GM19324 (cell line): ENCODE measurements around the gene ACVR1B.
"Not testable (repeated sequence)": the region's sequence is repeated elsewhere in the genome, so short reads cannot be mapped to it uniquely, and the experiment has no call there.

Experiments used
- ATAC-seq: cut with Tn5 transposase; IDR thresholded peaks from one replicate; pipeline ENCODE4 v1.9.1; 2021; ENCODE audit warnings: mild to moderate bottlenecking, moderate library complexity; ENCODE audit not compliant: unreplicated experiment, low FRiP score

The ACVR1B gene

DNA sequence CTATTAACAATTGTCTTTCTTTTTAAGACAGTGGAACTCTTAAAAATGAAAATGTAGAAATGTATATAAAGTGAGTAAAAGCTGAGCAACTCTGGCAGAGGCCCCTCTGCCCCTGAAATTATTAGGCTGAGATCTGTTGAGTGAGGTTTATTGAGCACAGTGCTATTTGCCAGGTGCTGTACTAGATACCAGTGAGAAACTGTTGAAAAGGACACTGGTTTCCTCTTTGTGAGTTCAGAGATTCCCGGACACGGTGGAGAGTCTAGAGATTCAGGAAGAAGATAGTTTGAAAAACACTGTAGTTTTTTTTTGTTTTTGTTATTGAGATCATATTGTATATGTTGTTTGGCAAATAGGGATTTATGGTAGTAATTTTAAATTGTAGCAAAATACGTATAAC is 11.2 kb downstream of the ACVR1B start:
- ATAC-seq, result no peak

DNA sequence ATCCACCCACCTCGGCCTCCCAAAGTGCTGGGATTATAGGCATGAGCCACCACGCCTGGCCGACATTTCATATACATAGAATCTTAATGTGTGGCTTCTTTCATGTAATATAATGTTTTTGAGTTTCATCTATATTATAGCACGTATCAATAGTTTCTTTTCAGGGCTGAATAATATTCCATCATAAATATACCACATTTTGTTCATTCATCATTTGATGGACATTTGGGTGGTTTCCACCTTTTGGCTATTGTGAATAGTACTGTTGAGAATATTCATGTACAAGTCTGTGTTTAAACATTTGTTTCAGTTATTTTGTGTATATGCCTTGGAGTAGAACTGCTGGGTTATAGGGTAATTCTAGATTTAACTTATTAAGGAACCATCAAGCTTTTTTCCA is 12.0 kb downstream of the ACVR1B start:
- no peak for ATAC-seq

- no peak for ATAC-seq
These were observed 18.1 kb downstream of the ACVR1B start for GRCh38 chr12:51969643-51970042.

GRCh38 chr12:51970904-51971646 is 19.6 kb downstream of the ACVR1B start:
- ATAC-seq, result peak; percentile 85

DNA sequence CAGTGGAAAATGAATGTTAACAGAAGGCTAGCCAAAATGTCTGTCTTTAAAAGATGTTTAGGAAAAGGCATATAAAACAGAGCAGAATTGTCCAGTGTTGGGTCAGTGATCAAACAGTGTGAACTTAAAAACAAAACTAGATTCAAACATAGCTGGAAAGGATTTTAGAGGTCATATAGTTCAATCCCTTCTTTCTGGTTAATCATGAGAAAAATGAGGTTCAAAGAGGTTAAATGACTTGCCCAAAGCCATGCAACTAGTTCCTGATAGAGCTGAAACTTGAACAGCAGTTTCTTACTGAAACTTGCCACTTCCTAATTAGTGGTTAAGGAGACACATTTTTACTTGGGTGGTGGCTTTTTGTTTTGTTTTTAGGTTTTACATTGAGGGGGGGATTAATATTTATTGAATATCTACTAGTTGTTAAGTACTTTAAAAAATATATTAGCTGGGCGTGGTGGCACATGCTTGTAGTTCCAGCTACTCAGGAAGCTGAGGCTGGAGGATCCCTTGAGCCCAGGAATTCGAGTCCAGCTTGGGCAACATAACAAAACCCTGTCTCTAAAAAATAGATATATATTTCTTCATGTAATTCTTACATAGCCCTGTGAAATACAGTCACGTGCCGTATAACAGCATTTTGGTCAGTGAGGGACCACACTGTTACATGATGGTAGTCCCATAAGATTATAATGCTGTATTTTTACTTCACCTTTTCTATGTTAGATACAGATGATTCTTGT is 20.4 kb downstream of the ACVR1B start:
- peak; percentile 42 for ATAC-seq

- ATAC-seq, result no peak
These were observed 20.9 kb downstream of the ACVR1B start for GRCh38 chr12:51972422-51972812.

DNA sequence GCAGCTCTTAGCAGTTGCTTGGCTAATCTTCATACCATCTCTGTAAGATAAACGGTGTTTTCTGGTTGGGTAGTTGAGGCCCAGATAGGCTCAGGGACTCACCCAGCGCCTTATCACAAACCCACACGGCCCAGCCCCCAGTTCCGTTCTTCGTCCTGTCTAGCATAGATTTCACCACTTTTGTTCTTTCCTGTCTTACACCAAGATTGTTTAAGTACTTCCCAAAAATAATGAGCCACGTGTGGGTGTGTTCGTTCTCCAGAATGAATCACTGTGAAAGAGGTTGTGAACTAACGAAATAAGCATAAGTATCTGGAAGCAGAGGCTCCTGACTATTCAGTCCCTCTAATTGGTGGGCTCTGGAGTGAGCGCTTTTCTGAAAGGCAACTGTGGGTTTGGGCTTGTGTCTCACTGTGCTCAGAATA is 21.4 kb downstream of the ACVR1B start:
- no peak for ATAC-seq

DNA sequence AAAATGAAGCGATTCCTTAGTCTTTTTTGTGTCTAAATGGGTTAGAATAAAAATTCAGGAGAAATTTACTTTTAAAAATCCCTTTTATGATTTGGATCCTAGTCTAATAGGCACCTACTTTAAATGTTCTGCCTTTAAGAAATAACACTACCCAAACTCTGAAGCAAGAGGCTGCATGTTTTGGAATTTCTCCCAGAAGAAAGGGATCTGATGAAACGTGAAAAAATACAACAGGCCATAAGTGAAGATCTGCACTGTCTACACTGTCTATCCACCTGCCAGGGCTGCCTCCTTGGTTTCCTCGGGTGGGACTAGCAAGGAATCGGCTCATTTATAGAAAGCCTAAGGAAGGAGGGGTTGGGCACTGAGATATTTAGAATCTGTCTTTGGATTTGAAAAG is 22.1 kb downstream of the ACVR1B start:
- no peak for ATAC-seq

GRCh38 chr12:51974646-51975045 is 23.1 kb downstream of the ACVR1B start:
- no peak for ATAC-seq

GRCh38 chr12:51975196-51975595 is 23.7 kb downstream of the ACVR1B start:
- ATAC-seq, result no peak

- no peak for ATAC-seq
These were observed 25.1 kb downstream of the ACVR1B start for GRCh38 chr12:51976376-51977160.

- ATAC-seq, result no peak
These were observed 25.8 kb downstream of the ACVR1B start for GRCh38 chr12:51977320-51977753.

DNA sequence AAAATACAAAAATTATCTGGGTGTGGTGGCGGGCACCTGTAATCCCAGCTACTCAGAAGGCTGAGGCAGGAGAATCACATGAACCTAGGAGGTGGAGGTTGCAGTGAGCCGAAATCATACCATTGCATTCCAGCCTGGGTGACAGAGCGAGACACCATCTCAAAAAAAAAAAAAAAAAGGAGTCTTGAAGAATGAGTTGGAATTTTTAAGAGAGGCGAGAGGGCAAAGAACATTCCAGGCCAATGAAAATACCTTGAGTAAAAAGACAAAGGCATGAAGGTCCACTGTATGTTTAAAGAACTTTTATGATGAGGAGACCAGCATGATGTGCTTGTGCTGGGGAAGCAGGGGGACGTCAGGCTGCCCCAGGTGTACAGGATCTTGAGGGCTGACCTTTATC is 27.8 kb downstream of the ACVR1B start:
- ATAC-seq, result not testable (repeated sequence)

GRCh38 chr12:51980051-51980808 is 28.7 kb downstream of the ACVR1B start:
- peak; percentile 51 for ATAC-seq

- no peak for ATAC-seq
These were observed 29.3 kb downstream of the ACVR1B start for GRCh38 chr12:51980809-51981127.

GRCh38 chr12:51984657-51985056 is 33.2 kb downstream of the ACVR1B start:
- ATAC-seq, result no peak

DNA sequence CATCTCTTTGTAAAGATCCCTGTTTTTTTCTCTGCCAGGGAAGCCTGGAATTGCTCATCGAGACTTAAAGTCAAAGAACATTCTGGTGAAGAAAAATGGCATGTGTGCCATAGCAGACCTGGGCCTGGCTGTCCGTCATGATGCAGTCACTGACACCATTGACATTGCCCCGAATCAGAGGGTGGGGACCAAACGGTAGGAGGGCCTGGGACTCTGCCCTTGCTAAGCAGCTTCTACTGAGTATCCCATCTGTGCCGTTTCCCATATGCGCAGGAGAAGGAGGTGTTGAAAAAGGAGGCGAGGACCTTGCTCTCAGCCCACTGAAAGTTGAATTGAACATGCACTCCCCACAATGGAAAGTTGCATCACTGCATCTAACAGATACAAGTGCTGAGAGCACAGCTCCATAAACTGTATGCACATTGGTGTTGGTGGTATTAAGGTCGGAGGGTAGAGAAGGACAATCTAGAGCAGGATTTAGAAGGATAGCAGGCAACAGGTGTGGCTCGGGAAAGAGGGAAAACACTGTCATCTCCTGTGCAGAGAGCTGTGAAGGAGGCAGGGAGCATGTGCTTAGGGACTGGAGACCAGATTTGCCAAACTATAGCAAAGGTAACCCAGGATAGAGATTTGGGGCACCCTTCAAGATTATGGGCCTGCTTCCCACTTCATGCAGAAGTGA is 33.8 kb downstream of the ACVR1B start:
- no peak for ATAC-seq

DNA sequence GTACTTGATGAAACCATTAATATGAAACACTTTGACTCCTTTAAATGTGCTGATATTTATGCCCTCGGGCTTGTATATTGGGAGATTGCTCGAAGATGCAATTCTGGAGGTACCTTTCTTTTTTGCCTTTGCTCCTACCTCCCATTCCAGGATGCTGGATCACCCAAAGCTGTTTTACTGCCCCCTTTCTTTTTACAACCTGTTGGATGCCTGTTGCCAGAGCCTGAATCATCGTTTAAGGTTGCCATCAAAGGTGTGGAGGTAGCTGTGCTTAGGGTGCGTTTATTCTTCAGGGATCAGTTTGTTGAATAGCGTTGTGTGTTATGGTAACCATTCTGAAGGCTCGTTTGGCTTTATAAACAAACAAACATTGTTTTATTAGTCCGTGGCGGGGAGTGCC is 35.3 kb downstream of the ACVR1B start:
- no peak for ATAC-seq

DNA sequence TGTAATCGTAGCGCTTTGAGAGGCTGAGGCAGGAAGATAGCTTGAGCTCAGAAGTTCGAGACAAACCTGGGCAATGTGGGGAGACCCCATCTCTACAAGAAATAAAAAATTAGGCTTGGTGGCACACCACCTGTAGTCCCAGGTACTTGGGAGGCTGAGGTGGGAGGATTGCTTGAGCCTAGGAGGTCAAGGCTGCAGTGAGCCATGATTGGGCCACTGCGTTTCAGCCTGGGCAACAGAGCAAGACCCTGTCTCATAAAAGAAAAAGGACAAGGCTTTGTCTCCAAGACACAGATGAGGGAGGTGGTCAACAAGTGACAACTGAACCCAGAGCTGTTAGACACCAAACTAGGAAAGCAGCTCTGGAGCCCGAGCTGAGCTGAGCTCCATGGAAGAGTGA is 40.7 kb downstream of the ACVR1B start:
- ATAC-seq, result no peak

- ATAC-seq, result no peak
These were observed 43.0 kb downstream of the ACVR1B start for GRCh38 chr12:51994539-51994820.
